OCI-LY7 (cell line): ENCODE results near the gene FAM200A. TPM values are rescaled to one million over a fixed set of nuclear protein-coding genes. Genes with fewer than 3 reads are reported as not detected.

Experiments used
- BruUV-seq: library from RNA; stranded (reverse); fragments of 400-500 nt; replicated peaks from 2 replicates; lab custom pipeline; 2021; lab: Mats Ljungman, UMichigan
- CTCF ChIA-PET: fragments of 300-600 bp; sonication (Branson Sonifier 250); formaldehyde crosslinking; loops from one replicate; lab custom pipeline; 2022; ENCODE audit warnings: antibody characterized with exemption; ENCODE audit not compliant: unreplicated experiment; lab: Charles Lee
- POLR2A ChIA-PET: fragments of 300-600 bp; sonication (Branson Sonifier 250); formaldehyde crosslinking; loops from one replicate; lab custom pipeline; 2022; ENCODE audit warnings: antibody characterized with exemption; lab: Charles Lee
- DNase-seq: peaks from one replicate; pipeline ENCODE4 v3.0.0-alpha.2; 2015; ENCODE audit warnings: low spot score
- H2AFZ ChIP-seq: fragments of 200-600 bp; sonication (generic), shearing (Covaris generic); 2 replicates; pipeline ENCODE4 v1.6.1; 2014; ENCODE audit warnings: mild to moderate bottlenecking, antibody characterized with exemption, low read length, moderate library complexity
- H3K27ac ChIP-seq: fragments of 200-600 bp; sonication (generic); 2 replicates; pipeline ENCODE4 v1.5.1; 2014; ENCODE audit warnings: mixed run types, low read depth, mild to moderate bottlenecking, moderate library complexity, low read length, inconsistent platforms; ENCODE audit not compliant: poor library complexity, severe bottlenecking
- H3K36me3 ChIP-seq: fragments of 200-600 bp; sonication (generic); 2 replicates; pipeline ENCODE4 v1.6.1; 2014; ENCODE audit warnings: mild to moderate bottlenecking, antibody characterized with exemption, low read length, moderate library complexity, mixed read lengths; ENCODE audit not compliant: insufficient read depth
- H3K4me1 ChIP-seq: fragments of 200-600 bp; sonication (generic); 2 replicates; pipeline ENCODE4 v1.5.1; 2014; ENCODE audit warnings: mild to moderate bottlenecking, low read length; ENCODE audit not compliant: insufficient read depth, poor library complexity, severe bottlenecking
- H3K4me2 ChIP-seq: fragments of 200-600 bp; sonication (generic); 2 replicates; pipeline ENCODE4 v1.6.1; 2014; ENCODE audit warnings: mild to moderate bottlenecking, low read length
- H3K4me3 ChIP-seq: fragments of 200-600 bp; sonication (generic); 2 replicates; pipeline ENCODE4 v1.5.1; 2014; ENCODE audit warnings: mild to moderate bottlenecking, low read depth, low read length; ENCODE audit not compliant: poor library complexity, severe bottlenecking
- H3K79me2 ChIP-seq: fragments of 200-600 bp; sonication (generic); 2 replicates; pipeline ENCODE4 v1.6.1; 2016; ENCODE audit warnings: low read depth, mild to moderate bottlenecking, low read length, moderate library complexity, mixed read lengths; ENCODE audit not compliant: insufficient read depth
- H3K9me2 ChIP-seq: fragments of 200-600 bp; sonication (generic); 2 replicates; pipeline ENCODE4 v1.6.1; 2016; ENCODE audit warnings: mild to moderate bottlenecking, low read length, mixed read lengths; ENCODE audit not compliant: insufficient read depth
- H3K9me3 ChIP-seq: fragments of 200-600 bp; sonication (generic); 2 replicates; pipeline ENCODE4 v1.6.1; 2014; ENCODE audit warnings: mild to moderate bottlenecking, mixed run types, low read length, mixed read lengths
- H4K20me1 ChIP-seq: fragments of 200-600 bp; sonication (generic); 2 replicates; pipeline ENCODE4 v1.6.1; 2014; ENCODE audit warnings: mild to moderate bottlenecking, antibody characterized with exemption, low read length, moderate library complexity, mixed read lengths; ENCODE audit not compliant: insufficient read depth
- CTCF ChIP-seq: fragments of 200-600 bp; sonication (generic); conservative IDR thresholded peaks from 2 replicates; pipeline ENCODE4 v1.5.1; 2014; ENCODE audit warnings: mild to moderate bottlenecking, antibody characterized with exemption, low read length, moderate library complexity, mixed read lengths
- EZH2phosphoT487 ChIP-seq: fragments of 200-600 bp; sonication (generic); IDR thresholded peaks from 2 replicates; pipeline ENCODE4 v1.6.1; 2018; ENCODE audit warnings: low read depth, borderline replicate concordance, mild to moderate bottlenecking, mixed run types, antibody characterized with exemption, low read length, moderate library complexity, mixed read lengths
- intact Hi-C: fragments of 100-400 bp; cut with micrococcal nuclease; formaldehyde crosslinking; loops from one replicate; pipeline ENCODE4 v1.10.0; 2022; ENCODE audit not compliant: unreplicated experiment
- total RNA-seq, 2 experiments: library from RNA; depleted of rRNA in 1 of 2; stranded (reverse); fragments of >200 nt in 1 of 2; shearing (Covaris generic) in 1 of 2; gene quantifications; 2 replicates each; pipeline ENCODE4 v1.2.3, GENCODE V29; 2014 to 2022

Gene FAM200A
- total RNA-seq, 2 experiments from 2014 or later, result 5.5 to 7.3 TPM

- no peaks in the 10 kb centered on the region for H3K79me2 ChIP-seq
- CTCF ChIA-PET, result no interaction called here
- H3K4me3 ChIP-seq, result no peak overlapping the region
- POLR2A ChIA-PET, result interaction anchor here (0.6 kb wide), 1 partner anchor 865 kb away, joined by 5 read pairs; no protein-coding TSS in a partner anchor
- intact Hi-C loops, result no loop called here
- no peak for DNase-seq
- H3K36me3 ChIP-seq, result no peaks in the 10 kb centered on the region
- H4K20me1 ChIP-seq, result no peaks in the 10 kb centered on the region
- H3K9me3 ChIP-seq, result no peaks in the 10 kb centered on the region
- H3K4me2 ChIP-seq, result no peak overlapping the region
- H3K9me2 ChIP-seq, result no peaks in the 10 kb centered on the region
- no peak overlapping the region for H2AFZ ChIP-seq
- no peaks in the 10 kb centered on the region for H3K4me1 ChIP-seq
- BruUV-seq, result no TSS peak
- no peak for TF ChIP-seq CTCF
- no peak for TF ChIP-seq EZH2phosphoT487
- H3K27ac ChIP-seq, result no peak overlapping the region
Measured at GRCh38 chr7:99539213-99539811, 12.6 kb downstream of the FAM200A start.

- ChIA-PET CTCF (no interaction called here), POLR2A (no interaction called here)
- Histone ChIP-seq H3K4me1 (no peaks in the 10 kb centered on the region), H4K20me1 (no peaks in the 10 kb centered on the region), H3K79me2 (no peaks in the 10 kb centered on the region), H3K9me2 (no peaks in the 10 kb centered on the region), H3K9me3 (no peaks in the 10 kb centered on the region), H3K4me3 (no peak overlapping the region), H3K36me3 (peaks cover 21% of the 10 kb centered on the region), H2AFZ (no peak overlapping the region), H3K27ac (no peak overlapping the region), H3K4me2 (no peak overlapping the region)
- intact Hi-C loops, result no loop called here
- TF ChIP-seq CTCF, result no peak
- no peak for TF ChIP-seq EZH2phosphoT487
- no TSS peak for BruUV-seq
- no peak for DNase-seq
Measured at GRCh38 chr7:99535667-99536066, 16.2 kb downstream of the FAM200A start.

- no TSS peak for BruUV-seq
- Histone ChIP-seq H3K27ac (no peak overlapping the region), H3K9me3 (no peaks in the 10 kb centered on the region), H2AFZ (no peak overlapping the region), H3K4me2 (no peak overlapping the region), H3K4me3 (no peak overlapping the region), H3K36me3 (peaks cover 54% of the 10 kb centered on the region), H4K20me1 (no peaks in the 10 kb centered on the region), H3K79me2 (no peaks in the 10 kb centered on the region), H3K9me2 (no peaks in the 10 kb centered on the region), H3K4me1 (no peaks in the 10 kb centered on the region)
- intact Hi-C loops, result no loop called here
- POLR2A ChIA-PET, result no interaction called here
- CTCF ChIA-PET, result no interaction called here
- TF ChIP-seq EZH2phosphoT487, result no peak
- TF ChIP-seq CTCF, result no peak
- DNase-seq, result no peak
Measured at GRCh38 chr7:99531354-99531765, 20.6 kb downstream of the FAM200A start.
